H9 (cell line): ENCODE measurements around the gene PISD. TPM values are rescaled to one million over a fixed set of nuclear protein-coding genes. Genes with fewer than 3 reads are reported as not detected.

Source experiments
- DNase-seq: peaks from one replicate; pipeline ENCODE4 v3.0.0-alpha.2; 2017
- H2AFZ ChIP-seq: one replicate; pipeline ENCODE4 v1.6.1; 2013; ENCODE audit warnings: mild to moderate bottlenecking, low read length, control low read depth, moderate library complexity
- H2AK5ac ChIP-seq: 2 replicates; pipeline ENCODE4 v1.6.1; 2013; ENCODE audit warnings: low read length, control low read depth, mixed read lengths; ENCODE audit not compliant: insufficient read length
- H2BK120ac ChIP-seq: one replicate; pipeline ENCODE4 v1.6.1; 2013; ENCODE audit warnings: low read depth, mild to moderate bottlenecking, low read length, control low read depth, inconsistent platforms; ENCODE audit not compliant: poor library complexity, severe bottlenecking
- H2BK12ac ChIP-seq: 2 replicates; pipeline ENCODE4 v1.6.1; 2013; ENCODE audit warnings: low read length, control low read depth, mixed read lengths, low read depth; ENCODE audit not compliant: insufficient read length
- H2BK15ac ChIP-seq: 2 replicates; pipeline ENCODE4 v1.6.1; 2013; ENCODE audit warnings: low read depth, low read length, control low read depth
- H2BK20ac ChIP-seq: one replicate; pipeline ENCODE4 v1.6.1; 2013; ENCODE audit warnings: low read depth, mild to moderate bottlenecking, low read length, control low read depth, inconsistent platforms; ENCODE audit not compliant: poor library complexity, severe bottlenecking
- H2BK5ac ChIP-seq: 2 replicates; pipeline ENCODE4 v1.6.1; 2013; ENCODE audit warnings: low read length, control low read depth, mixed read lengths; ENCODE audit not compliant: insufficient read length
- H3K14ac ChIP-seq: 2 replicates; pipeline ENCODE4 v1.6.1; 2013; ENCODE audit warnings: low read length, control low read depth; ENCODE audit not compliant: insufficient read depth
- H3K18ac ChIP-seq: 2 replicates; pipeline ENCODE4 v1.6.1; 2013; ENCODE audit warnings: low read depth, mild to moderate bottlenecking, mixed read lengths, low read length, control low read depth; ENCODE audit not compliant: insufficient read length
- H3K23ac ChIP-seq: 2 replicates; pipeline ENCODE4 v1.6.1; 2013; ENCODE audit warnings: low read length, control low read depth, mixed read lengths, low read depth; ENCODE audit not compliant: insufficient read length
- H3K23me2 ChIP-seq: 2 replicates; pipeline ENCODE4 v1.6.1; 2013; ENCODE audit warnings: low read depth, mild to moderate bottlenecking, mixed read lengths, low read length, control low read depth; ENCODE audit not compliant: insufficient read length, poor library complexity, severe bottlenecking
- H3K27ac ChIP-seq: 2 replicates; pipeline ENCODE4 v1.5.1; 2013; ENCODE audit warnings: low read length, control low read depth, mixed read lengths, low read depth; ENCODE audit not compliant: insufficient read length
- H3K27me3 ChIP-seq: 2 replicates; pipeline ENCODE4 v1.6.1; 2013; ENCODE audit warnings: low read length, control low read depth, inconsistent platforms; ENCODE audit not compliant: insufficient read depth
- H3K4ac ChIP-seq: 2 replicates; pipeline ENCODE4 v1.6.1; 2013; ENCODE audit warnings: low read depth, mild to moderate bottlenecking, control low read depth, inconsistent platforms, low read length, moderate library complexity
- H3K4me1 ChIP-seq: 2 replicates; pipeline ENCODE4 v1.6.1; 2013; ENCODE audit warnings: low read length, control low read depth, inconsistent platforms; ENCODE audit not compliant: insufficient read depth
- H3K4me2 ChIP-seq: 2 replicates; pipeline ENCODE4 v1.6.1; 2013; ENCODE audit warnings: low read length, control low read depth, mixed read lengths; ENCODE audit not compliant: insufficient read length, insufficient read depth
- H3K56ac ChIP-seq: 2 replicates; pipeline ENCODE4 v1.6.1; 2013; ENCODE audit warnings: low read depth, mild to moderate bottlenecking, mixed read lengths, low read length, control low read depth; ENCODE audit not compliant: insufficient read length
- H3K79me1 ChIP-seq: 2 replicates; pipeline ENCODE4 v1.6.1; 2013; ENCODE audit warnings: low read depth, mild to moderate bottlenecking, moderate library complexity, low read length, control low read depth, inconsistent platforms; ENCODE audit not compliant: insufficient read depth, poor library complexity, severe bottlenecking
- H3K79me2 ChIP-seq: 2 replicates; pipeline ENCODE4 v1.6.1; 2013; ENCODE audit warnings: low read length, control low read depth, inconsistent platforms; ENCODE audit not compliant: insufficient read depth
- H3K9ac ChIP-seq: 2 replicates; pipeline ENCODE4 v1.6.1; 2013; ENCODE audit warnings: low read length, control low read depth, mixed read lengths; ENCODE audit not compliant: insufficient read length; ENCODE audit errors: extremely low read depth
- H3K9me3 ChIP-seq: one replicate; pipeline ENCODE4 v1.6.1; 2013; ENCODE audit warnings: low read depth, low read length, inconsistent platforms; ENCODE audit not compliant: control insufficient read depth
- H3T11ph ChIP-seq: one replicate; pipeline ENCODE4 v1.6.1; 2013; ENCODE audit warnings: mild to moderate bottlenecking, low read length, control low read depth, inconsistent platforms
- H4K20me1 ChIP-seq: one replicate; pipeline ENCODE4 v1.6.1; 2013; ENCODE audit not compliant: control insufficient read depth, insufficient read length, insufficient read depth
- H4K5ac ChIP-seq: 2 replicates; pipeline ENCODE4 v1.6.1; 2013; ENCODE audit warnings: low read depth, mild to moderate bottlenecking, mixed read lengths, low read length, control low read depth; ENCODE audit not compliant: insufficient read length
- H4K8ac ChIP-seq: replicated peaks from 2 replicates; pipeline ENCODE4 v1.6.1; 2013; ENCODE audit warnings: low read length, control low read depth, mixed read lengths, low read depth; ENCODE audit not compliant: insufficient read length
- H4K91ac ChIP-seq: 2 replicates; pipeline ENCODE4 v1.6.1; 2013; ENCODE audit warnings: low read depth, mild to moderate bottlenecking, moderate library complexity, mixed read lengths, low read length, control low read depth; ENCODE audit not compliant: insufficient read length
- H3K27ac Mint-ChIP-seq, 3 experiments: 2 replicates in 2 of 3; 3 replicates in 1 of 3; pipeline ENCODE4 v1.8.0; 2020 to 2021; ENCODE audit warnings: mixed read lengths in 3 of 3, mild to moderate bottlenecking in 1 of 3, moderate library complexity in 1 of 3
- H3K27me3 Mint-ChIP-seq: 2 replicates; pipeline ENCODE4 v1.8.0; 2021; ENCODE audit warnings: low read depth, mild to moderate bottlenecking, moderate library complexity, mixed read lengths
- H3K36me3 Mint-ChIP-seq, 3 experiments: 2 replicates in 2 of 3; 3 replicates in 1 of 3; pipeline ENCODE4 v1.8.0; 2020 to 2021; ENCODE audit warnings: low read depth in 3 of 3, mixed read lengths in 3 of 3; ENCODE audit not compliant: insufficient read depth in 1 of 3
- H3K4me1 Mint-ChIP-seq, 2 experiments: 2 replicates each; pipeline ENCODE4 v1.8.0; 2020; ENCODE audit warnings: mixed read lengths in 2 of 2
- H3K4me3 Mint-ChIP-seq, 2 experiments: 2 replicates in 1 of 2; 3 replicates in 1 of 2; pipeline ENCODE4 v1.8.0; 2020 to 2021; ENCODE audit warnings: mild to moderate bottlenecking in 2 of 2, mixed read lengths in 2 of 2, moderate library complexity in 1 of 2
- H3K9me3 Mint-ChIP-seq, 2 experiments: 2 replicates in 1 of 2; 3 replicates in 1 of 2; pipeline ENCODE4 v1.8.0; 2020; ENCODE audit warnings: mild to moderate bottlenecking in 2 of 2, mixed read lengths in 2 of 2, moderate library complexity in 1 of 2
- WGBS: extraction: QIAGEN DNeasy Blood & Tissue Kit; methylation state at CpG from one replicate; pipeline ENCODE4 v1.1.7; 2013; ENCODE audit warnings: missing lambda C conversion rate, low lambda C conversion rate, mixed read lengths; ENCODE audit not compliant: insufficient read length; ENCODE audit errors: extremely low coverage; 5-methylcytosine and 5-hydroxymethylcytosine counted together
- total RNA-seq: library from RNA; stranded (reverse); gene quantifications from 2 replicates; pipeline ENCODE4 v1.2.1, GENCODE V29; 2021
- TF ChIP-seq, protein P1 (sequence below): fragments of 200-600 bp; sonication (generic); conservative IDR thresholded peaks from 3 replicates; pipeline ENCODE4 v1.8.0; 2021; ENCODE audit warnings: antibody characterized with exemption, mild to moderate bottlenecking

The PISD gene
- total RNA-seq, 1 experiment from 2014 or later = 62.0 TPM

GRCh38 chr22:31604137-31604705 lies 57.8 kb downstream of the PISD start:
- H3K23me2 ChIP-seq = no peaks in the 10 kb centered on the region
- H2BK120ac ChIP-seq = no peak overlapping the region
- H4K91ac ChIP-seq = no peak overlapping the region
- no CpG with 5 or more reads among the region's 14 CpGs for WGBS
- no peak overlapping the region for H3T11ph ChIP-seq
- Mint-ChIP-seq H3K36me3 (peaks cover 3 to 14% (median 4%) of the 10 kb centered on the region in 3 experiments; a peak in 3 of 7 replicates), H3K4me3 (no peak overlapping the region), H3K4me1 (peaks cover 4 to 5% of the 10 kb centered on the region in 2 experiments; a peak in 1 of 4 replicates), H3K27me3 (no peaks in the 10 kb centered on the region), H3K9me3 (no peaks in the 10 kb centered on the region), H3K27ac (no peak overlapping the region)
- H2BK15ac ChIP-seq = no peak overlapping the region
- no peak overlapping the region for H4K8ac ChIP-seq
- no peaks in the 10 kb centered on the region for H3K27me3 ChIP-seq
- no peaks in the 10 kb centered on the region for H4K20me1 ChIP-seq
- no peak overlapping the region for H2BK20ac ChIP-seq
- no peak overlapping the region for H2BK12ac ChIP-seq
- H3K9me3 ChIP-seq = no peaks in the 10 kb centered on the region
- no peaks in the 10 kb centered on the region for H3K4me1 ChIP-seq
- no peak overlapping the region for H3K27ac ChIP-seq
- TF ChIP-seq, protein P1, sequence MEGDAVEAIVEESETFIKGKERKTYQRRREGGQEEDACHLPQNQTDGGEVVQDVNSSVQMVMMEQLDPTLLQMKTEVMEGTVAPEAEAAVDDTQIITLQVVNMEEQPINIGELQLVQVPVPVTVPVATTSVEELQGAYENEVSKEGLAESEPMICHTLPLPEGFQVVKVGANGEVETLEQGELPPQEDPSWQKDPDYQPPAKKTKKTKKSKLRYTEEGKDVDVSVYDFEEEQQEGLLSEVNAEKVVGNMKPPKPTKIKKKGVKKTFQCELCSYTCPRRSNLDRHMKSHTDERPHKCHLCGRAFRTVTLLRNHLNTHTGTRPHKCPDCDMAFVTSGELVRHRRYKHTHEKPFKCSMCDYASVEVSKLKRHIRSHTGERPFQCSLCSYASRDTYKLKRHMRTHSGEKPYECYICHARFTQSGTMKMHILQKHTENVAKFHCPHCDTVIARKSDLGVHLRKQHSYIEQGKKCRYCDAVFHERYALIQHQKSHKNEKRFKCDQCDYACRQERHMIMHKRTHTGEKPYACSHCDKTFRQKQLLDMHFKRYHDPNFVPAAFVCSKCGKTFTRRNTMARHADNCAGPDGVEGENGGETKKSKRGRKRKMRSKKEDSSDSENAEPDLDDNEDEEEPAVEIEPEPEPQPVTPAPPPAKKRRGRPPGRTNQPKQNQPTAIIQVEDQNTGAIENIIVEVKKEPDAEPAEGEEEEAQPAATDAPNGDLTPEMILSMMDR = no peak
- H2AK5ac ChIP-seq = no peak overlapping the region
- no peak overlapping the region for H3K18ac ChIP-seq
- no peaks in the 10 kb centered on the region for H3K79me2 ChIP-seq
- H3K4ac ChIP-seq = no peak overlapping the region
- H3K4me2 ChIP-seq = no peak overlapping the region
- no peak overlapping the region for H3K56ac ChIP-seq
- no peak overlapping the region for H2AFZ ChIP-seq
- no peak overlapping the region for H2BK5ac ChIP-seq
- no peak overlapping the region for H3K14ac ChIP-seq
- H3K79me1 ChIP-seq = no peaks in the 10 kb centered on the region
- DNase-seq = no peak
- H3K23ac ChIP-seq = no peak overlapping the region
- H4K5ac ChIP-seq = no peak overlapping the region
- no peak overlapping the region for H3K9ac ChIP-seq
